Measurements from ENCODE around the gene NIPSNAP3A.

DNA sequence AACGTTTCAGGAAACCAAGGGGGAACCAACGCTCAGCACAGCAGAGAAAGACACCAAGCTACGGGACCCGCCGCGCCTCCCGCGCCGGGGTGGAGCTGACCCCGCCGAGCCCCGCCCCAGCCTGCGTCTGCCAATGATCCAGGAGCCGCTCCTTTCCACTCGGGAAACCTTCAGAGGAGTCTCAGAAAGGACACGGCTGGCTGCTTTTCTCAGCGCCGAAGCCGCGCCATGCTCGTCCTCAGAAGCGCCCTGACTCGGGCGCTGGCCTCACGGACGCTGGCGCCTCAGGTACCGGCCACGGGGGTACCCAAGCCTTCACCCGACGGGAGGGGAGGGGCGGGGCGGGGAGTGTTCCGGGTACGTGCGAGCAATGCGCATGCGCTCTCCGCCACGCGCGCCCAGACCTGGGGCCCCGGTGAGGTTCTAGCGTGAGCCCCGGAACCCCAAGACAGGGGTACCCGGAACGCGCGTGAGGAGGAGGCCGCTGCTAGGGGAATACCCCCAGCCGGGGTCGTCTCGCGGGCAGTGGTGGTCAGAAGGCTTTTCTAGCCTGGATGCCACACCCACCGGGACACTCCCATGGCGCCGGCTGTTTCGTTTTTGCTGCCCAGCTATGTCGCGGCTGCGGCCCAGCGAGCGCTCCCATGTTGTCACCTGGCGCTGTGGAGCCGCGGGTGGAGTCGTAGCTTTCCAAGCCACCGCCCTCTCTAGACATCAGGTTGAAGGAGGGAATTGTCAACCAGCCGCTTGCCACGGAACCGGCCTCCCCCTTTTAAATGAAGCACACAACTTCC, at the start of gene NIPSNAP3A:
- TF ChIP-seq EZH2 (IDR thresholded peaks at IDR 0.05; ENCODE audit: borderline replicate concordance, low read depth, low read length, poor library complexity, severe bottlenecking) = no peak
- TF ChIP-seq, protein P1, sequence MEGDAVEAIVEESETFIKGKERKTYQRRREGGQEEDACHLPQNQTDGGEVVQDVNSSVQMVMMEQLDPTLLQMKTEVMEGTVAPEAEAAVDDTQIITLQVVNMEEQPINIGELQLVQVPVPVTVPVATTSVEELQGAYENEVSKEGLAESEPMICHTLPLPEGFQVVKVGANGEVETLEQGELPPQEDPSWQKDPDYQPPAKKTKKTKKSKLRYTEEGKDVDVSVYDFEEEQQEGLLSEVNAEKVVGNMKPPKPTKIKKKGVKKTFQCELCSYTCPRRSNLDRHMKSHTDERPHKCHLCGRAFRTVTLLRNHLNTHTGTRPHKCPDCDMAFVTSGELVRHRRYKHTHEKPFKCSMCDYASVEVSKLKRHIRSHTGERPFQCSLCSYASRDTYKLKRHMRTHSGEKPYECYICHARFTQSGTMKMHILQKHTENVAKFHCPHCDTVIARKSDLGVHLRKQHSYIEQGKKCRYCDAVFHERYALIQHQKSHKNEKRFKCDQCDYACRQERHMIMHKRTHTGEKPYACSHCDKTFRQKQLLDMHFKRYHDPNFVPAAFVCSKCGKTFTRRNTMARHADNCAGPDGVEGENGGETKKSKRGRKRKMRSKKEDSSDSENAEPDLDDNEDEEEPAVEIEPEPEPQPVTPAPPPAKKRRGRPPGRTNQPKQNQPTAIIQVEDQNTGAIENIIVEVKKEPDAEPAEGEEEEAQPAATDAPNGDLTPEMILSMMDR (conservative IDR thresholded peaks at IDR 0.05; ENCODE audit: low read depth, low read length) = no peak
